Naive thymus-derived CD4-positive, alpha-beta T cell (primary cell): ENCODE results near the gene FASTKD2. TPM values are rescaled to one million over a fixed set of nuclear protein-coding genes. Genes with fewer than 3 reads are reported as not detected.

ENCODE experiments used
- ATAC-seq: fragments of 150-1000 bp; cut with Tn5 transposase; 2 replicates; pipeline ENCODE4 v1.10.0; 2021; ENCODE audit warnings: mild to moderate bottlenecking, moderate library complexity
- CTCF ChIA-PET: fragments of 350-600 bp; sonication (Branson Sonifier 250); formaldehyde crosslinking; loops from one replicate; lab custom pipeline; 2021; ENCODE audit warnings: antibody characterized with exemption; lab: Charles Lee
- POLR2A ChIA-PET: fragments of 350-600 bp; sonication (Branson Sonifier 250); formaldehyde crosslinking; loops from one replicate; lab custom pipeline; 2021; ENCODE audit warnings: antibody characterized with exemption, inconsistent platforms; lab: Charles Lee
- DNase-seq, 9 donors: peaks; one replicate each; pipeline versions ENCODE4 v3.0.0 to v3.0.0-alpha.2; 2020 to 2022; ENCODE audit warnings: mixed read lengths in 1 of 9
- H3K27ac ChIP-seq: one replicate; pipeline ENCODE4 v1.7.0; 2013; ENCODE audit warnings: mild to moderate bottlenecking, low read depth, low read length, moderate library complexity
- H3K27me3 ChIP-seq, 2 donors: one replicate each; pipeline ENCODE4 v1.7.0; 2013; ENCODE audit warnings: low read length in 2 of 2, mild to moderate bottlenecking in 2 of 2, moderate library complexity in 2 of 2; ENCODE audit not compliant: control insufficient read depth in 2 of 2, insufficient read depth in 2 of 2
- H3K36me3 ChIP-seq, 3 experiments: 1 replicate in 2 of 3; 2 replicates in 1 of 3; pipeline ENCODE4 v1.7.0; 2013; ENCODE audit warnings: low read length in 3 of 3, mild to moderate bottlenecking in 3 of 3, moderate library complexity in 1 of 3; ENCODE audit not compliant: insufficient read depth in 3 of 3, control insufficient read depth in 2 of 3
- H3K4me1 ChIP-seq, 2 donors: one replicate each; pipeline ENCODE4 v1.7.0; 2013; ENCODE audit warnings: low read length in 2 of 2, mild to moderate bottlenecking in 2 of 2, moderate library complexity in 1 of 2; ENCODE audit not compliant: control insufficient read depth in 2 of 2, insufficient read depth in 2 of 2
- H3K4me3 ChIP-seq: 2 replicates; pipeline ENCODE4 v1.7.0; 2013; ENCODE audit warnings: mild to moderate bottlenecking, low read length
- H3K9me3 ChIP-seq, 3 experiments: 1 replicate in 2 of 3; 2 replicates in 1 of 3; pipeline ENCODE4 v1.7.0; 2013; ENCODE audit warnings: low read length in 3 of 3; ENCODE audit not compliant: control insufficient read depth in 2 of 3
- H3K27ac Mint-ChIP-seq, 9 donors: one replicate each; pipeline ENCODE4 v1.8.0; 2020 to 2022; ENCODE audit warnings: mixed read lengths in 9 of 9, mild to moderate bottlenecking in 8 of 9, moderate library complexity in 5 of 9, inconsistent platforms in 2 of 9
- H3K27me3 Mint-ChIP-seq, 5 donors: one replicate each; pipeline ENCODE4 v1.8.0; 2021 to 2022; ENCODE audit warnings: mixed read lengths in 5 of 5, mild to moderate bottlenecking in 1 of 5
- H3K36me3 Mint-ChIP-seq, 5 donors: one replicate each; pipeline ENCODE4 v1.8.0; 2020 to 2022; ENCODE audit warnings: mixed read lengths in 5 of 5, mild to moderate bottlenecking in 3 of 5, inconsistent platforms in 1 of 5
- H3K4me1 Mint-ChIP-seq, 7 donors: one replicate each; pipeline ENCODE4 v1.8.0; 2020 to 2022; ENCODE audit warnings: mixed read lengths in 7 of 7, mild to moderate bottlenecking in 3 of 7, inconsistent platforms in 1 of 7
- H3K4me3 Mint-ChIP-seq, 10 donors: one replicate each; pipeline ENCODE4 v1.8.0; 2020 to 2022; ENCODE audit warnings: mild to moderate bottlenecking in 10 of 10, mixed read lengths in 10 of 10, moderate library complexity in 6 of 10, inconsistent platforms in 2 of 10
- H3K9me3 Mint-ChIP-seq, 11 donors: one replicate each; pipeline ENCODE4 v1.8.0; 2020 to 2022; ENCODE audit warnings: mixed read lengths in 11 of 11, mild to moderate bottlenecking in 4 of 11, inconsistent platforms in 1 of 11, moderate library complexity in 1 of 11
- intact Hi-C, 2 donors: fragments of 100-400 bp; cut with micrococcal nuclease; formaldehyde crosslinking; loops; one replicate each; pipeline ENCODE4 v1.15.1; 2023
- polyA plus RNA-seq, 2 donors: library from polyadenylated mRNA; unstranded; fragments of 300-500 nt; fragmentation: Illumina TruSeq; gene quantifications; one replicate each; pipeline ENCODE4 v1.2.3, GENCODE V29; 2021
- total RNA-seq, 6 experiments: library from RNA in 5 of 6; stranded (reverse) in 5 of 6; gene quantifications; 1 replicate in 5 of 6; 2 replicates in 1 of 6; pipeline ENCODE4 v1.2.3 and lab custom pipeline; 2021 to 2026

FASTKD2 gene
- total RNA-seq (10 to 100 TPM; 16.5 to 31.9 (median 24.5) TPM), polyA plus RNA-seq (10 to 100 TPM; 26.0 to 29.5 TPM), total RNA-seq (lab: John Stamatoyannopoulos, UW) (54.9 reads per million, percentile 73 among the genes with 10 or more reads in this experiment)

- H3K4me1 ChIP-seq, result peaks cover 12 to 16% of the 10 kb centered on the region in 2 donors
- H3K36me3 ChIP-seq, result peaks cover 0 to 5% (median 0%) of the 10 kb centered on the region in 3 experiments
- H3K27me3 Mint-ChIP-seq, result peaks cover 0 to 4% (median 0%) of the 10 kb centered on the region in 5 donors
Observed at GRCh38 chr2:206765242-206766056, at the start of gene FASTKD2, which contains the start of gene MDH1B. TSS of gene FASTKD2 (plus strand) at chr2:206765606. CDS start at chr2:206766694, 1,088 bp downstream. TSS of gene MDH1B (minus strand) at chr2:206765328. CDS start at chr2:206765271, 57 bp downstream.

GRCh38 chr2:206716623-206717022, 48.8 kb upstream of the FASTKD2 start:
- Histone ChIP-seq H3K4me3 (no peak overlapping the region), H3K4me1 (no peaks in the 10 kb centered on the region), H3K36me3 (no peaks in the 10 kb centered on the region), H3K27ac (no peak overlapping the region), H3K9me3 (no peaks in the 10 kb centered on the region), H3K27me3 (no peaks in the 10 kb centered on the region)
- ChIA-PET CTCF (no interaction called here), POLR2A (interaction anchor here (0.6 kb wide), 1 partner anchor 485 kb away, joined by 4 read pairs; no protein-coding TSS in a partner anchor)
- ATAC-seq (no peak), DNase-seq (no peak)
- peaks cover 18 to 35% (median 23%) of the 10 kb centered on the region in 5 donors for H3K27me3 Mint-ChIP-seq
- peak overlapping the region in 1 of 9 donors; percentile 60 for H3K27ac Mint-ChIP-seq
- H3K4me1 Mint-ChIP-seq, result peaks cover 0 to 5% (median 0%) of the 10 kb centered on the region in 7 donors
- peaks cover 0 to 5% (median 0%) of the 10 kb centered on the region in 11 donors for H3K9me3 Mint-ChIP-seq
- H3K4me3 Mint-ChIP-seq, result no peak overlapping the region
- intact Hi-C loops, result no loop called here
- H3K36me3 Mint-ChIP-seq, result peaks cover 0 to 3% (median 0%) of the 10 kb centered on the region in 5 donors

More at GRCh38 chr2:206765242-206766056, at the start of gene FASTKD2, which contains the start of gene MDH1B:
- ATAC-seq (peak; percentile 93), DNase-seq (peak; percentile 62 to 91 (median 85))
- H3K36me3 Mint-ChIP-seq, result peaks cover 0 to 16% (median 11%) of the 10 kb centered on the region in 5 donors
- peaks cover 13 to 46% (median 41%) of the 10 kb centered on the region in 7 donors for H3K4me1 Mint-ChIP-seq
- H3K27ac ChIP-seq, result peak within 1 kb of the TSS; percentile 95
- peak within 1 kb of the TSS; percentile 70 for H3K4me3 ChIP-seq
- H3K9me3 Mint-ChIP-seq, result peaks cover 0 to 2% (median 0%) of the 10 kb centered on the region in 11 donors
- peak within 1 kb of the TSS; percentile 93 to 99 (median 97) for H3K27ac Mint-ChIP-seq
- H3K4me3 Mint-ChIP-seq, result peak within 1 kb of the TSS in 8 of 10 donors; percentile 89 to 96 (median 94)
- no peaks in the 10 kb centered on the region for H3K27me3 ChIP-seq
- CTCF ChIA-PET, result interaction anchor here (0.9 kb wide), 1 partner anchor 783 kb away, joined by 3 read pairs; no protein-coding TSS in a partner anchor
- H3K9me3 ChIP-seq, result no peaks in the 10 kb centered on the region
- POLR2A ChIA-PET, result interaction anchor here (0.6 to 2.3 kb wide), 12 partner anchors 9 to 862 kb away, joined by 3 to 13 read pairs (median 3); partner anchors contain the start of genes CREB1, INO80D, KLF7 and METTL21A
- intact Hi-C loops, result loop anchor here (1.0 to 10.0 kb wide), 16 partner anchors 15 to 1502 kb away; partner anchors contain the start of genes CCNYL1 (in 2 of the 2), CREB1 (in 2 of the 2), EEF1B2 (in 2 of the 2) and INO80D (in 2 of the 2)

GRCh38 chr2:206718296-206718695, 47.1 kb upstream of the FASTKD2 start, which contains the start of gene DYTN:
TSS of gene DYTN (minus strand) at chr2:206718396. CDS start at chr2:206718279, 117 bp downstream.
- H3K4me1 Mint-ChIP-seq, result peaks cover 0 to 4% (median 0%) of the 10 kb centered on the region in 7 donors
- H3K9me3 Mint-ChIP-seq, result peaks cover 0 to 9% (median 4%) of the 10 kb centered on the region in 11 donors
- Histone ChIP-seq H3K36me3 (no peaks in the 10 kb centered on the region), H3K9me3 (no peaks in the 10 kb centered on the region), H3K4me3 (no peak within 1 kb of the TSS), H3K4me1 (no peaks in the 10 kb centered on the region), H3K27me3 (no peaks in the 10 kb centered on the region), H3K27ac (no peak within 1 kb of the TSS)
- H3K27ac Mint-ChIP-seq, result peak within 1 kb of the TSS in 1 of 9 donors; percentile 14
- CTCF ChIA-PET, result no interaction called here
- H3K27me3 Mint-ChIP-seq, result peaks cover 25 to 37% (median 28%) of the 10 kb centered on the region in 5 donors
- DNase-seq (no peak), ATAC-seq (no peak)
- intact Hi-C loops, result no loop called here
- POLR2A ChIA-PET, result no interaction called here
- H3K4me3 Mint-ChIP-seq, result no peak within 1 kb of the TSS
- H3K36me3 Mint-ChIP-seq, result peaks cover 0 to 7% (median 0%) of the 10 kb centered on the region in 5 donors

- Histone ChIP-seq H3K36me3 (no peaks in the 10 kb centered on the region), H3K4me1 (no peaks in the 10 kb centered on the region), H3K27ac (no peak overlapping the region), H3K9me3 (no peaks in the 10 kb centered on the region), H3K4me3 (no peak overlapping the region), H3K27me3 (peaks cover 0 to 3% of the 10 kb centered on the region in 2 donors)
- intact Hi-C loops, result no loop called here
- Mint-ChIP-seq H3K27ac (no peak overlapping the region), H3K4me3 (no peak overlapping the region), H3K36me3 (peaks cover 0 to 7% (median 0%) of the 10 kb centered on the region in 5 donors), H3K27me3 (peaks cover 29 to 39% (median 31%) of the 10 kb centered on the region in 5 donors), H3K9me3 (peaks cover 0 to 9% (median 4%) of the 10 kb centered on the region in 11 donors), H3K4me1 (no peaks in the 10 kb centered on the region)
- CTCF ChIA-PET, result no interaction called here
- POLR2A ChIA-PET, result no interaction called here
- ATAC-seq, result no peak
- no peak for DNase-seq
Observed at GRCh38 chr2:206721256-206721920, 44.0 kb upstream of the FASTKD2 start.

- DNase-seq (no peak), ATAC-seq (no peak)
- H3K4me3 ChIP-seq, result no peak overlapping the region
- no peak overlapping the region for H3K27ac ChIP-seq
- intact Hi-C loops, result no loop called here
- ChIA-PET POLR2A (no interaction called here), CTCF (no interaction called here)
- H3K27me3 Mint-ChIP-seq, result peaks cover 33 to 41% (median 36%) of the 10 kb centered on the region in 5 donors
- H3K4me1 ChIP-seq, result no peaks in the 10 kb centered on the region
- peaks cover 0 to 3% of the 10 kb centered on the region in 2 donors for H3K27me3 ChIP-seq
- peaks cover 0 to 7% (median 0%) of the 10 kb centered on the region in 5 donors for H3K36me3 Mint-ChIP-seq
- no peaks in the 10 kb centered on the region for H3K36me3 ChIP-seq
- peaks cover 0 to 12% (median 4%) of the 10 kb centered on the region in 11 donors for H3K9me3 Mint-ChIP-seq
- no peak overlapping the region for H3K27ac Mint-ChIP-seq
- no peak overlapping the region for H3K4me3 Mint-ChIP-seq
- no peaks in the 10 kb centered on the region for H3K4me1 Mint-ChIP-seq
- no peaks in the 10 kb centered on the region for H3K9me3 ChIP-seq
Observed at GRCh38 chr2:206723288-206723687, 42.1 kb upstream of the FASTKD2 start.

- H3K27me3 ChIP-seq, result peaks cover 0 to 3% of the 10 kb centered on the region in 2 donors
- no peak for DNase-seq
- H3K36me3 ChIP-seq, result no peaks in the 10 kb centered on the region
- ChIA-PET POLR2A (no interaction called here), CTCF (no interaction called here)
- peaks cover 31 to 49% (median 43%) of the 10 kb centered on the region in 5 donors for H3K27me3 Mint-ChIP-seq
- H3K27ac Mint-ChIP-seq, result no peak overlapping the region
- peaks cover 0 to 1% (median 0%) of the 10 kb centered on the region in 5 donors for H3K36me3 Mint-ChIP-seq
- H3K9me3 ChIP-seq, result no peaks in the 10 kb centered on the region
- H3K4me1 ChIP-seq, result no peaks in the 10 kb centered on the region
- H3K27ac ChIP-seq, result no peak overlapping the region
- H3K4me3 ChIP-seq, result no peak overlapping the region
- no peak overlapping the region for H3K4me3 Mint-ChIP-seq
- no peak for ATAC-seq
- no peaks in the 10 kb centered on the region for H3K4me1 Mint-ChIP-seq
- intact Hi-C loops, result no loop called here
- H3K9me3 Mint-ChIP-seq, result peaks cover 0 to 6% (median under 1%) of the 10 kb centered on the region in 11 donors
Observed at GRCh38 chr2:206727287-206727686, 38.1 kb upstream of the FASTKD2 start.
